Measurements from ENCODE around the gene RNU6-1.

DNA sequence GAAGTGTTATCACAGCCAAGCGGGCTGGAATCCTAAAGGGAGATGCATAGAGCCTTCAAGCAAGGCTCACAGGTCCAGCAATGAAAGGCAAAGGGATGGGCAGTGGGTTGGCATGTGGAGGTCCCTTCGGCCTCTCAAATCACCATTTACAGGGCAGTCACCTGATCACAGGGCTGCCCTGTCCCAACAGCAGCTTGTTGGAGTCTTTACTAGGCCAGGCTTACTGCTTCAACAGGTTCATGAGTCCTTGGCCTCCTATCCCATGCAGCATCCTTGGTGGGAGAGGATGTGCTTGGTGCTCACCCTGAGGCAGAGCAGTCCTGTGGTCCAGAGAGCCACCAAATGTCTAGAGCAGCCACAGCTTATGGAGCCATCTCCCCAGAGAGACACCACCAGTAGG is 38.7 kb downstream of the RNU6-1 start:
- TF ChIP-seq, protein P1, sequence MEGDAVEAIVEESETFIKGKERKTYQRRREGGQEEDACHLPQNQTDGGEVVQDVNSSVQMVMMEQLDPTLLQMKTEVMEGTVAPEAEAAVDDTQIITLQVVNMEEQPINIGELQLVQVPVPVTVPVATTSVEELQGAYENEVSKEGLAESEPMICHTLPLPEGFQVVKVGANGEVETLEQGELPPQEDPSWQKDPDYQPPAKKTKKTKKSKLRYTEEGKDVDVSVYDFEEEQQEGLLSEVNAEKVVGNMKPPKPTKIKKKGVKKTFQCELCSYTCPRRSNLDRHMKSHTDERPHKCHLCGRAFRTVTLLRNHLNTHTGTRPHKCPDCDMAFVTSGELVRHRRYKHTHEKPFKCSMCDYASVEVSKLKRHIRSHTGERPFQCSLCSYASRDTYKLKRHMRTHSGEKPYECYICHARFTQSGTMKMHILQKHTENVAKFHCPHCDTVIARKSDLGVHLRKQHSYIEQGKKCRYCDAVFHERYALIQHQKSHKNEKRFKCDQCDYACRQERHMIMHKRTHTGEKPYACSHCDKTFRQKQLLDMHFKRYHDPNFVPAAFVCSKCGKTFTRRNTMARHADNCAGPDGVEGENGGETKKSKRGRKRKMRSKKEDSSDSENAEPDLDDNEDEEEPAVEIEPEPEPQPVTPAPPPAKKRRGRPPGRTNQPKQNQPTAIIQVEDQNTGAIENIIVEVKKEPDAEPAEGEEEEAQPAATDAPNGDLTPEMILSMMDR (IDR thresholded peaks at IDR 0.05), result no peak
- TF ChIP-seq USF2 (IDR thresholded peaks at IDR 0.05), result no peak
- TF ChIP-seq RCOR1 (IDR thresholded peaks at IDR 0.05; ENCODE audit: low read depth, low read length), result no peak
- TF ChIP-seq POLR2A (IDR thresholded peaks at IDR 0.05; ENCODE audit: low read length), result no peak
- no peak for TF ChIP-seq JUNB (IDR thresholded peaks at IDR 0.05)
- no peak for TF ChIP-seq HOXA7 (CRISPR knock-in tag; IDR thresholded peaks at IDR 0.05)
- no peak for TF ChIP-seq BHLHE40 (IDR thresholded peaks at IDR 0.05; ENCODE audit: low read depth, low read length)
- no peak for TF ChIP-seq CHD4 (IDR thresholded peaks at IDR 0.05; ENCODE audit: borderline replicate concordance)
- TF ChIP-seq POLR2AphosphoS2 (conservative IDR thresholded peaks at IDR 0.05; ENCODE audit: low read length), result no peak
- no peak for TF ChIP-seq EP300 (IDR thresholded peaks at IDR 0.05)
- TF ChIP-seq NFE2L2 (conservative IDR thresholded peaks at IDR 0.05; ENCODE audit: low read length), result no peak
- TF ChIP-seq SREBF2 (IDR thresholded peaks at IDR 0.05), result no peak
- TF ChIP-seq SMC3 (IDR thresholded peaks at IDR 0.05), result no peak
